PC-9 (cell line): Measurements from ENCODE around the gene DPF1. TPM values are rescaled to one million over a fixed set of nuclear protein-coding genes. Genes with fewer than 3 reads are reported as not detected.

ENCODE experiments used
- BruUV-seq: library from RNA; stranded (reverse); fragments of 400-500 nt; replicated peaks from 2 replicates; lab custom pipeline; 2021; lab: Mats Ljungman, UMichigan
- CTCF ChIA-PET: fragments of 300-600 bp; sonication (Branson Sonifier 250); formaldehyde crosslinking; loops from one replicate; lab custom pipeline; 2022; ENCODE audit warnings: antibody characterized with exemption; lab: Charles Lee
- POLR2A ChIA-PET: fragments of 300-600 bp; sonication (Branson Sonifier 250); formaldehyde crosslinking; loops from one replicate; lab custom pipeline; 2022; ENCODE audit warnings: antibody characterized with exemption; ENCODE audit not compliant: unreplicated experiment; lab: Charles Lee
- DNase-seq, 2 experiments: peaks; one replicate each; pipeline versions ENCODE4 v3.0.0 to v3.0.0-alpha.2; 2015 to 2022; ENCODE audit warnings: mixed read lengths in 1 of 2
- H2AFZ ChIP-seq: fragments of 200-600 bp; sonication (generic); 2 replicates; pipeline ENCODE4 v1.8.1; 2017; ENCODE audit warnings: antibody characterized with exemption
- H3F3A ChIP-seq: fragments of 200-600 bp; sonication (generic); 2 replicates; pipeline ENCODE4 v1.8.1; 2017; ENCODE audit warnings: antibody characterized with exemption, mild to moderate bottlenecking, low read depth; ENCODE audit not compliant: insufficient read depth
- H3K27ac ChIP-seq: fragments of 200-600 bp; sonication (generic); 2 replicates; pipeline ENCODE4 v1.6.1; 2016; ENCODE audit warnings: mixed run types
- H3K27me3 ChIP-seq: fragments of 200-600 bp; sonication (generic); 2 replicates; pipeline ENCODE4 v1.6.1; 2016; ENCODE audit warnings: low read depth, mixed run types; ENCODE audit not compliant: insufficient read depth
- H3K36me3 ChIP-seq: fragments of 200-600 bp; sonication (generic); 2 replicates; pipeline ENCODE4 v1.6.1; 2016; ENCODE audit warnings: low read depth, mixed run types
- H3K4me1 ChIP-seq: fragments of 200-600 bp; sonication (generic); replicated peaks from 2 replicates; pipeline ENCODE4 v1.6.1; 2016; ENCODE audit warnings: mixed run types; ENCODE audit not compliant: insufficient read depth
- H3K4me2 ChIP-seq: fragments of 200-600 bp; sonication (generic); 2 replicates; pipeline ENCODE4 v1.6.1; 2017; ENCODE audit warnings: mixed run types
- H3K4me3 ChIP-seq: fragments of 200-600 bp; sonication (generic); 2 replicates; pipeline ENCODE4 v1.6.1; 2016; ENCODE audit warnings: mixed run types
- H3K79me2 ChIP-seq: fragments of 200-600 bp; sonication (generic); 2 replicates; pipeline ENCODE4 v1.6.1; 2017; ENCODE audit warnings: low read depth, mixed run types
- H3K9me2 ChIP-seq: fragments of 200-600 bp; sonication (generic); 2 replicates; pipeline ENCODE4 v1.8.1; 2017; ENCODE audit warnings: mild to moderate bottlenecking; ENCODE audit not compliant: insufficient read depth
- H3K9me3 ChIP-seq: fragments of 200-600 bp; sonication (generic); 2 replicates; pipeline ENCODE4 v1.8.1; 2016; ENCODE audit warnings: low read depth; ENCODE audit not compliant: insufficient read depth
- H4K20me1 ChIP-seq: fragments of 200-600 bp; sonication (generic); 2 replicates; pipeline ENCODE4 v1.8.1; 2017; ENCODE audit not compliant: insufficient read depth
- CTCF ChIP-seq: fragments of 200-600 bp; sonication (generic); conservative IDR thresholded peaks from 2 replicates; pipeline ENCODE4 v1.6.1; 2017; ENCODE audit warnings: mixed run types, antibody characterized with exemption, mild to moderate bottlenecking, moderate library complexity
- EZH2 ChIP-seq: fragments of 200-600 bp; sonication (generic); IDR thresholded peaks from 2 replicates; pipeline ENCODE4 v1.8.0; 2017; ENCODE audit warnings: antibody characterized with exemption, low read depth
- intact Hi-C: fragments of 100-400 bp; cut with micrococcal nuclease; formaldehyde crosslinking; loops from one replicate; pipeline ENCODE4 v1.10.0; 2022; ENCODE audit not compliant: unreplicated experiment
- total RNA-seq: library from RNA; stranded (reverse); gene quantifications from 2 replicates; pipeline ENCODE4 v1.2.3, GENCODE V29; 2021

DPF1 gene
- total RNA-seq, 1 experiment from 2014 or later, result 0.81 TPM

DNA sequence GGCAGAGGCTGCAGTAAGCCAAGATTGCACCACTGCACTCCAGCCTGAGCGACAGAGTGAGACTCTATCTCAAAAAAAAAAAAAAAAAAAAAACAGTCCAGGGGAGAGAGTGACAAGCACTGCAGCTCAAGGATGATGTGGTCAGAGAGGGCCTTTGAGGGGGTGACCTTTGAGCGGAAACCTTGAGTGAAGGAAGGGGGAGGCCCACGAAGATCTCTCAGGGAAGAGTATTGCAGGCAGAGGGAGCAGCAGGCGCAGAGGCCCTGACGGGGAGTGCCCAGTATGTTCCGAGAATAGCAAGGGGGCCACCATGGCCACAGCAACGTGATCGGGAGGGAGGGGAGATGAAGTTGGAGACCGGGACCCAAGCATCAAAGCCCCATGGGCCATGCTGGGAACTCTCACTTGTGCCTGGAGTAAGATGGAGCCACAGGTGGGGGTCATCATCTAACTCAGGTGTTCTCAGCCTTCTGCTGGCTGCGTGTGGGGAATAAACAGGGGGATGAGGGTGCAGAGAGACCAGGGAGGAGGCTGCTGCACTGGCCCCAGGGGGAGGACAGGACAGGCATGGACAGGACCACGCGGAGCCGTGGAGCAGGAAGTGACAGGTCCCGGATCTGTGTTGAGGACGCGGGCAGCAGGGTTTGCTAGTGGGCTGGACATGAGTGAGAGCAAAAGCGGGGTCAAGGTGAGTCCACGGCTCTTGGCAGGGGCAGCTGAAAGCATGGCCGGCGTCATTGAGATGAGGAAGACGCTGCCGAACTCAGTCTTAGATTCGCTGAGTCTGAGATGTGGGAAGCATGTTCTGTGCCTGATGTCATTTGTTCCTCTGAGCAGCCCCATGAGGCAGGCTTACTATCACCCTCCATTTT lies 60.4 kb downstream of the DPF1 start:
- CTCF ChIA-PET, result no interaction called here
- H3K4me2 ChIP-seq, result no peak overlapping the region
- H2AFZ ChIP-seq, result no peak overlapping the region
- TF ChIP-seq CTCF (no peak), EZH2 (no peak)
- H3K36me3 ChIP-seq, result peaks cover 10% of the 10 kb centered on the region
- no peaks in the 10 kb centered on the region for H3F3A ChIP-seq
- intact Hi-C loops, result no loop called here
- BruUV-seq, result no TSS peak
- no peak overlapping the region for H3K27ac ChIP-seq
- H3K4me1 ChIP-seq, result no peaks in the 10 kb centered on the region
- H3K9me3 ChIP-seq, result no peaks in the 10 kb centered on the region
- no peaks in the 10 kb centered on the region for H3K9me2 ChIP-seq
- no peaks in the 10 kb centered on the region for H3K27me3 ChIP-seq
- no peak overlapping the region for H3K4me3 ChIP-seq
- POLR2A ChIA-PET, result no interaction called here
- no peaks in the 10 kb centered on the region for H4K20me1 ChIP-seq
- no peak for DNase-seq
- no peaks in the 10 kb centered on the region for H3K79me2 ChIP-seq

DNA sequence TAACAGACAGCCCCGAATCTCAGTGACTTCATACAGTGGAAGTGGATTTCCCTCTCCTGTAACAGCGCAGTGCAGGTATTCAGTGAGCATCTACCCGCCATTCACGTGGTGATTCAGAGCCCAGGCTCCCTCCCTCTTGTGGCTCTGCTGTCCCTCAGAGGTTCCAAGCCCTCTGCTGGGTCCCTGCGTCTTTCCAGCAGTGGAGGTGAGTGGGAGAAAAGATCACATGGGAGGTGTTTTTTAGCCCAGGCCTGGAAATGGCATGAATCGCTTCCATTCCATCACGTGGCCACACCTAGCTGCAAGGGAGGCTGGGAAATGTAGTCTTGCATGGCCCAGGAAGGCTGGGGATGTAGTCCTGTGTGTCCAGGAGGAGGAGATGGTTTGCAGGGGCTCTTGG lies 61.4 kb downstream of the DPF1 start:
- intact Hi-C loops, result no loop called here

DNA sequence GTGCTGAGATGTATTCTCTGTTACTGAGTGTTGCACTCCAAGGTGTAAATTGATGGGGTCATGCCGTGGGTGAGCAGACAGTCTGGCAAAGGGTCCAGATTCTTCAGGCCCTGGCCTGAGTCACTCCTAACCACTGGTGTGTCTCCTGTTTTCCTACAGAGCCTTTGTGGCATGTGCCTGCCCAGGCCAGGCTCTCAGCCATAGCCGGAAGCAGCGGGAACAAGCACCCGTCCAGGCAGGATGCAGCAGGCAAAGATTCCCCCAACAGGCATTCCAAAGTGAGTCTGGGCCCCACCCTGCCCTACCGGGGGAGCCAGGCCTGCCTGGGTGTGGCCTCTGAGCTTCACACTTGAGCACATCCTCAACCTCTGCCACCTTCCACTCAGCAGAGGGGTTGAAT lies 61.9 kb downstream of the DPF1 start:
- Histone ChIP-seq H3K4me3 (no peak overlapping the region), H3K27ac (no peak overlapping the region), H2AFZ (no peak overlapping the region), H3K27me3 (no peaks in the 10 kb centered on the region), H3K4me2 (no peak overlapping the region), H3F3A (no peaks in the 10 kb centered on the region), H3K36me3 (peaks cover 10% of the 10 kb centered on the region), H3K79me2 (no peaks in the 10 kb centered on the region), H3K9me2 (no peaks in the 10 kb centered on the region), H4K20me1 (no peaks in the 10 kb centered on the region), H3K4me1 (no peaks in the 10 kb centered on the region), H3K9me3 (no peaks in the 10 kb centered on the region)
- TF ChIP-seq EZH2, result no peak
- TF ChIP-seq CTCF, result no peak
- BruUV-seq, result no TSS peak
- ChIA-PET CTCF (no interaction called here), POLR2A (no interaction called here)
- intact Hi-C loops, result no loop called here
- DNase-seq, result no peak

More for the DNA sequence above, 61.4 kb downstream of the DPF1 start:
- no peaks in the 10 kb centered on the region for H3K4me1 ChIP-seq
- H4K20me1 ChIP-seq, result no peaks in the 10 kb centered on the region
- CTCF ChIA-PET, result no interaction called here
- DNase-seq, result no peak
- no peak overlapping the region for H3K4me3 ChIP-seq
- H3K9me2 ChIP-seq, result no peaks in the 10 kb centered on the region
- no peaks in the 10 kb centered on the region for H3F3A ChIP-seq
- no peak for TF ChIP-seq EZH2
- TF ChIP-seq CTCF, result no peak
- H3K79me2 ChIP-seq, result no peaks in the 10 kb centered on the region
- no TSS peak for BruUV-seq
- POLR2A ChIA-PET, result no interaction called here
- H3K27me3 ChIP-seq, result no peaks in the 10 kb centered on the region
- no peaks in the 10 kb centered on the region for H3K9me3 ChIP-seq
- no peak overlapping the region for H3K27ac ChIP-seq
- peaks cover 10% of the 10 kb centered on the region for H3K36me3 ChIP-seq
- H3K4me2 ChIP-seq, result no peak overlapping the region
- H2AFZ ChIP-seq, result no peak overlapping the region

Other genes with a start within 250 kb of the DPF1 start
- not detected in 2 replicates for gene PPP1R14A, start 32.2 kb upstream of the DPF1 start, total RNA-seq
- 1,019 and 1,161 TPM in 2 replicates for gene SPINT2, start 40.4 kb upstream of the DPF1 start, total RNA-seq
- 100 and 150 TPM in 2 replicates for gene C19orf33, start 80.0 kb upstream of the DPF1 start, total RNA-seq
- 33.6 and 39.8 TPM in 2 replicates for gene YIF1B, start 91.7 kb upstream of the DPF1 start, total RNA-seq
- 6.1 and 9.3 TPM in 2 replicates for gene KCNK6, start 95.6 kb upstream of the DPF1 start, total RNA-seq
- 11.7 and 12.4 TPM in 2 replicates for gene CATSPERG, start 111.6 kb upstream of the DPF1 start, total RNA-seq
- 141 and 222 TPM in 2 replicates for gene PSMD8, start 150.3 kb upstream of the DPF1 start, total RNA-seq
- gene GGN, start 163.8 kb upstream of the DPF1 start, total RNA-seq, result 1.0 and 2.1 TPM in 2 replicates
- 4.7 and 5.4 TPM in 2 replicates for gene SPRED3, start 164.5 kb upstream of the DPF1 start, total RNA-seq
- gene FAM98C, start 178.9 kb upstream of the DPF1 start, total RNA-seq, result 15.8 and 19.5 TPM in 2 replicates
- not detected in 2 replicates for gene RASGRP4, start 202.0 kb upstream of the DPF1 start, total RNA-seq
- gene RYR1, start 209.5 kb upstream of the DPF1 start, total RNA-seq, result 1.0 and 1.5 TPM in 2 replicates